Calu3 (cell line): Measurements from ENCODE around the gene CDKL2. TPM values are rescaled to one million over a fixed set of nuclear protein-coding genes. Genes with fewer than 3 reads are reported as not detected.

ENCODE experiments used
- Bru-seq: library from RNA; stranded (reverse); fragments of 400-500 nt; gene quantifications from one replicate; lab custom pipeline; 2021; lab: Mats Ljungman, UMichigan
- BruChase-seq, 2 experiments: library from RNA; stranded (reverse); fragments of 400-500 nt; gene quantifications; one replicate each; lab custom pipeline; 2021; lab: Mats Ljungman, UMichigan
- BruUV-seq: library from RNA; stranded (reverse); fragments of 400-500 nt; replicated peaks from 2 replicates; lab custom pipeline; 2021; lab: Mats Ljungman, UMichigan
- CTCF ChIA-PET: fragments of 300-600 bp; sonication (Branson Sonifier 250); formaldehyde crosslinking; loops from one replicate; lab custom pipeline; 2022; ENCODE audit warnings: antibody characterized with exemption; lab: Charles Lee
- DNase-seq: peaks from one replicate; pipeline ENCODE4 v3.0.0; 2022
- H3K27ac Mint-ChIP-seq: one replicate; pipeline ENCODE4 v1.8.0; 2022; ENCODE audit warnings: mixed read lengths; ENCODE audit not compliant: unreplicated experiment
- H3K27me3 Mint-ChIP-seq: one replicate; pipeline ENCODE4 v1.8.0; 2022; ENCODE audit warnings: mixed read lengths; ENCODE audit not compliant: unreplicated experiment
- H3K36me3 Mint-ChIP-seq: one replicate; pipeline ENCODE4 v1.8.0; 2022; ENCODE audit warnings: mild to moderate bottlenecking, moderate library complexity, mixed read lengths; ENCODE audit not compliant: insufficient read depth, unreplicated experiment
- H3K4me1 Mint-ChIP-seq: one replicate; pipeline ENCODE4 v1.8.0; 2022; ENCODE audit warnings: mild to moderate bottlenecking, low read depth, mixed read lengths; ENCODE audit not compliant: unreplicated experiment
- H3K4me3 Mint-ChIP-seq: one replicate; pipeline ENCODE4 v1.8.0; 2022; ENCODE audit warnings: mild to moderate bottlenecking, low read depth, moderate library complexity, mixed read lengths; ENCODE audit not compliant: unreplicated experiment
- H3K9me3 Mint-ChIP-seq: one replicate; pipeline ENCODE4 v1.8.0; 2022; ENCODE audit warnings: low read depth, mixed read lengths; ENCODE audit not compliant: unreplicated experiment
- intact Hi-C: fragments of 100-400 bp; cut with micrococcal nuclease; formaldehyde crosslinking; loops from one replicate; pipeline ENCODE4 v1.10.0; 2022; ENCODE audit not compliant: unreplicated experiment
- long read RNA-seq: library from polyadenylated mRNA; stranded (forward); transcript quantifications from one replicate; pipeline ENCODE4 v2.0.0, GENCODE V29; 2022
- total RNA-seq: library from RNA; stranded (reverse); gene quantifications from 2 replicates; pipeline ENCODE4 v1.2.3, GENCODE V29; 2022
- TF ChIP-seq, protein P1 (sequence below): fragments of 200-600 bp; IDR thresholded peaks from one replicate; pipeline ENCODE4 v1.8.0; 2022; ENCODE audit warnings: antibody characterized with exemption; ENCODE audit not compliant: unreplicated experiment

Gene CDKL2
- total RNA-seq (2.2 and 2.7 TPM in 2 replicates), Bru-seq, nascent RNA (percentile 41 among the genes with signal in this experiment), BruChase-seq, experiment 1, labeled RNA remaining after a 6-hour chase (percentile 42 among the genes with signal in this experiment), BruChase-seq, experiment 2, labeled RNA remaining after a 2-hour chase (percentile 47 among the genes with signal in this experiment)
- long read RNA-seq, partial matches to known transcripts: 0 of 1 reads
- long read RNA-seq, other reads (novel, unspliced or antisense): 1 of 1 reads

GRCh38 chr4:75630174-75630936 lies at the start of gene CDKL2:
Gene CDKL2, minus strand, starts transcription at chr4:75630528. Its CDS starts 4,540 bp downstream, at chr4:75625988.
- TF ChIP-seq, protein P1, sequence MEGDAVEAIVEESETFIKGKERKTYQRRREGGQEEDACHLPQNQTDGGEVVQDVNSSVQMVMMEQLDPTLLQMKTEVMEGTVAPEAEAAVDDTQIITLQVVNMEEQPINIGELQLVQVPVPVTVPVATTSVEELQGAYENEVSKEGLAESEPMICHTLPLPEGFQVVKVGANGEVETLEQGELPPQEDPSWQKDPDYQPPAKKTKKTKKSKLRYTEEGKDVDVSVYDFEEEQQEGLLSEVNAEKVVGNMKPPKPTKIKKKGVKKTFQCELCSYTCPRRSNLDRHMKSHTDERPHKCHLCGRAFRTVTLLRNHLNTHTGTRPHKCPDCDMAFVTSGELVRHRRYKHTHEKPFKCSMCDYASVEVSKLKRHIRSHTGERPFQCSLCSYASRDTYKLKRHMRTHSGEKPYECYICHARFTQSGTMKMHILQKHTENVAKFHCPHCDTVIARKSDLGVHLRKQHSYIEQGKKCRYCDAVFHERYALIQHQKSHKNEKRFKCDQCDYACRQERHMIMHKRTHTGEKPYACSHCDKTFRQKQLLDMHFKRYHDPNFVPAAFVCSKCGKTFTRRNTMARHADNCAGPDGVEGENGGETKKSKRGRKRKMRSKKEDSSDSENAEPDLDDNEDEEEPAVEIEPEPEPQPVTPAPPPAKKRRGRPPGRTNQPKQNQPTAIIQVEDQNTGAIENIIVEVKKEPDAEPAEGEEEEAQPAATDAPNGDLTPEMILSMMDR: no peak
- no peaks in the 10 kb centered on the region for H3K27me3 Mint-ChIP-seq
- peak; percentile 90 for DNase-seq
- no TSS peak for BruUV-seq
- no peaks in the 10 kb centered on the region for H3K9me3 Mint-ChIP-seq
- H3K4me3 Mint-ChIP-seq: peak within 1 kb of the TSS; percentile 73
- H3K36me3 Mint-ChIP-seq: peaks cover 12% of the 10 kb centered on the region
- peak within 1 kb of the TSS; percentile 6 for H3K27ac Mint-ChIP-seq
- intact Hi-C loops: no loop called here
- peaks cover 9% of the 10 kb centered on the region for H3K4me1 Mint-ChIP-seq
- CTCF ChIA-PET: interaction anchor here (0.5 kb wide), 1 partner anchor 103 kb away, joined by 5 read pairs; no protein-coding TSS in a partner anchor

GRCh38 chr4:75678965-75679364 lies 48.6 kb upstream of the CDKL2 start:
- BruUV-seq: no TSS peak
- TF ChIP-seq, protein P1: no peak

GRCh38 chr4:75678473-75678872 lies 48.1 kb upstream of the CDKL2 start:
- intact Hi-C loops: no loop called here
- no TSS peak for BruUV-seq
- H3K27ac Mint-ChIP-seq: no peak overlapping the region
- no peak overlapping the region for H3K4me3 Mint-ChIP-seq
- no peaks in the 10 kb centered on the region for H3K27me3 Mint-ChIP-seq
- TF ChIP-seq, protein P1: no peak
- no peak for DNase-seq
- no peaks in the 10 kb centered on the region for H3K9me3 Mint-ChIP-seq
- CTCF ChIA-PET: no interaction called here
- H3K4me1 Mint-ChIP-seq: no peaks in the 10 kb centered on the region
- peaks cover 8% of the 10 kb centered on the region for H3K36me3 Mint-ChIP-seq

More at GRCh38 chr4:75678965-75679364, 48.6 kb upstream of the CDKL2 start:
- H3K9me3 Mint-ChIP-seq: no peaks in the 10 kb centered on the region
- H3K36me3 Mint-ChIP-seq: peaks cover 4% of the 10 kb centered on the region
- CTCF ChIA-PET: no interaction called here
- no peaks in the 10 kb centered on the region for H3K4me1 Mint-ChIP-seq
- no peaks in the 10 kb centered on the region for H3K27me3 Mint-ChIP-seq
- DNase-seq: no peak
- intact Hi-C loops: no loop called here
- H3K4me3 Mint-ChIP-seq: no peak overlapping the region
- H3K27ac Mint-ChIP-seq: no peak overlapping the region

- H3K9me3 Mint-ChIP-seq: no peaks in the 10 kb centered on the region
- intact Hi-C loops: no loop called here
- peaks cover 32% of the 10 kb centered on the region for H3K36me3 Mint-ChIP-seq
- H3K27me3 Mint-ChIP-seq: no peaks in the 10 kb centered on the region
- no peak for DNase-seq
- no peak overlapping the region for H3K4me3 Mint-ChIP-seq
- TF ChIP-seq, protein P1: no peak
- no peak overlapping the region for H3K27ac Mint-ChIP-seq
- BruUV-seq: no TSS peak
- CTCF ChIA-PET: no interaction called here
- H3K4me1 Mint-ChIP-seq: peaks cover 15% of the 10 kb centered on the region
Observed at GRCh38 chr4:75675004-75675531, 44.7 kb upstream of the CDKL2 start.
